ENCODE results near the gene CUEDC1. TPM values are rescaled to one million over a fixed set of nuclear protein-coding genes. Genes with fewer than 3 reads are reported as not detected.

CUEDC1 gene
- total and polyA plus RNA-seq, 2 experiments from 2014 or later, result 11.6 to 23.3 TPM

- no peaks in the 10 kb centered on the region for H3K79me2 ChIP-seq
- no peaks in the 10 kb centered on the region for H3K4me1 ChIP-seq (ENCODE audit: insufficient read depth)
- WGBS (ENCODE audit: low lambda C conversion rate, missing lambda C conversion rate), result 96% methylated on average over 4 of the region's 4 CpGs
- no peak overlapping the region for H3K4me2 ChIP-seq
- no peaks in the 10 kb centered on the region for H4K20me1 ChIP-seq (ENCODE audit: insufficient read depth, poor library complexity, severe bottlenecking)
- H3K27ac ChIP-seq, result no peak overlapping the region
- no peak overlapping the region for H2AFZ ChIP-seq
- no peak overlapping the region for H3K4me3 ChIP-seq
- H3K27me3 ChIP-seq, result peaks cover 5% of the 10 kb centered on the region
- H3K36me3 ChIP-seq (replicated peaks; ENCODE audit: insufficient read depth, low read depth), result no peaks in the 10 kb centered on the region
- no peak for DNase-seq (ENCODE audit: low spot score)
- TF ChIP-seq EZH2 (IDR thresholded peaks at IDR 0.05; ENCODE audit: borderline replicate concordance), result no peak
- no peaks in the 10 kb centered on the region for H3K9me3 ChIP-seq (ENCODE audit: low read depth)
- no peaks in the 10 kb centered on the region for H3K9me2 ChIP-seq (replicated peaks; ENCODE audit: insufficient read depth)
Measured at GRCh38 chr17:57817299-57817698, 137.9 kb downstream of the CUEDC1 start.

- Histone ChIP-seq H3K27ac (no peak overlapping the region), H3K4me2 (no peak overlapping the region), H3K79me2 (no peaks in the 10 kb centered on the region), H3K9me3 (ENCODE audit: low read depth) (no peaks in the 10 kb centered on the region), H3K27me3 (peaks cover 5% of the 10 kb centered on the region), H3K9me2 (replicated peaks; ENCODE audit: insufficient read depth) (no peaks in the 10 kb centered on the region), H4K20me1 (ENCODE audit: insufficient read depth, poor library complexity, severe bottlenecking) (no peaks in the 10 kb centered on the region), H3K4me1 (ENCODE audit: insufficient read depth) (peaks cover 13% of the 10 kb centered on the region), H3K4me3 (no peak overlapping the region), H2AFZ (no peak overlapping the region), H3K36me3 (replicated peaks; ENCODE audit: insufficient read depth, low read depth) (no peaks in the 10 kb centered on the region)
- DNase-seq (ENCODE audit: low spot score), result no peak
- 64% methylated on average over 1 of the region's 1 CpG for WGBS (ENCODE audit: low lambda C conversion rate, missing lambda C conversion rate)
- TF ChIP-seq CTCF (IDR thresholded peaks at IDR 0.05; ENCODE audit: poor library complexity), result no peak
- TF ChIP-seq EZH2 (IDR thresholded peaks at IDR 0.05; ENCODE audit: borderline replicate concordance), result no peak
- no peak for TF ChIP-seq EZH2phosphoT487 (IDR thresholded peaks at IDR 0.05; ENCODE audit: low read depth, severe bottlenecking, unreplicated experiment)
Measured at GRCh38 chr17:57814421-57814820, 140.8 kb downstream of the CUEDC1 start.

- no peak for DNase-seq (ENCODE audit: low spot score)
- H3K9me3 ChIP-seq (ENCODE audit: low read depth), result no peaks in the 10 kb centered on the region
- H3K36me3 ChIP-seq (replicated peaks; ENCODE audit: insufficient read depth, low read depth), result no peaks in the 10 kb centered on the region
- H3K4me2 ChIP-seq, result peak overlapping the region; percentile 71
- peaks cover 5% of the 10 kb centered on the region for H3K27me3 ChIP-seq
- H3K27ac ChIP-seq, result no peak overlapping the region
- H4K20me1 ChIP-seq (ENCODE audit: insufficient read depth, poor library complexity, severe bottlenecking), result no peaks in the 10 kb centered on the region
- H3K79me2 ChIP-seq, result no peaks in the 10 kb centered on the region
- H3K4me3 ChIP-seq, result no peak overlapping the region
- WGBS (ENCODE audit: low lambda C conversion rate, missing lambda C conversion rate), result 81% methylated on average over 8 of the region's 8 CpGs
- no peaks in the 10 kb centered on the region for H3K9me2 ChIP-seq (replicated peaks; ENCODE audit: insufficient read depth)
- TF ChIP-seq CTCF (IDR thresholded peaks at IDR 0.05; ENCODE audit: poor library complexity) (no peak), EZH2phosphoT487 (IDR thresholded peaks at IDR 0.05; ENCODE audit: low read depth, severe bottlenecking, unreplicated experiment) (no peak), EZH2 (IDR thresholded peaks at IDR 0.05; ENCODE audit: borderline replicate concordance) (no peak)
- H2AFZ ChIP-seq, result no peak overlapping the region
- H3K4me1 ChIP-seq (ENCODE audit: insufficient read depth), result peaks cover 13% of the 10 kb centered on the region
Measured at GRCh38 chr17:57811638-57812280, 143.5 kb downstream of the CUEDC1 start.

Small RNA genes within 50 kb of the gene (small RNA-seq; reads per million reads assigned to genes)
- gene AC015813.4, result not detected

Other genes with a start within 250 kb of the CUEDC1 start
- not detected in 2 replicates for gene CCDC182, start 210.1 kb downstream of the CUEDC1 start, total RNA-seq
- not detected in 2 replicates for gene CCDC182, start 210.1 kb downstream of the CUEDC1 start, polyA plus RNA-seq
- gene MRPS23, start 105.4 kb downstream of the CUEDC1 start, total RNA-seq, result 21.9 and 35.1 TPM in 2 replicates
- 44.2 and 50.4 TPM in 2 replicates for gene MRPS23, start 105.4 kb downstream of the CUEDC1 start, polyA plus RNA-seq
- 56.0 and 57.3 TPM in 2 replicates for gene VEZF1, start 32.8 kb upstream of the CUEDC1 start, total RNA-seq
- 19.1 and 20.9 TPM in 2 replicates for gene VEZF1, start 32.8 kb upstream of the CUEDC1 start, polyA plus RNA-seq
- gene SRSF1, start 51.8 kb upstream of the CUEDC1 start, total RNA-seq, result 175 and 189 TPM in 2 replicates
- 98.3 and 107 TPM in 2 replicates for gene SRSF1, start 51.8 kb upstream of the CUEDC1 start, polyA plus RNA-seq
- 19.0 and 23.2 TPM in 2 replicates for gene DYNLL2, start 128.0 kb upstream of the CUEDC1 start, total RNA-seq
- gene DYNLL2, start 128.0 kb upstream of the CUEDC1 start, polyA plus RNA-seq, result 2.2 and 2.7 TPM in 2 replicates
- gene OR4D1, start 193.0 kb upstream of the CUEDC1 start, total RNA-seq, result not detected in 2 replicates
- gene OR4D1, start 193.0 kb upstream of the CUEDC1 start, polyA plus RNA-seq, result not detected in 2 replicates
- gene OR4D2, start 211.6 kb upstream of the CUEDC1 start, total RNA-seq, result not detected in 2 replicates
- not detected in 2 replicates for gene OR4D2, start 211.6 kb upstream of the CUEDC1 start, polyA plus RNA-seq
- gene EPX, start 237.3 kb upstream of the CUEDC1 start, total RNA-seq, result not detected in 2 replicates
- not detected in 2 replicates for gene EPX, start 237.3 kb upstream of the CUEDC1 start, polyA plus RNA-seq

All from hepatocyte (in vitro differentiated cells).